Skeletal muscle tissue (tissue), 2 donors: ENCODE data around the gene RFPL1. TPM values are rescaled to one million over a fixed set of nuclear protein-coding genes. Genes with fewer than 3 reads are reported as not detected.

Experiments
- small RNA-seq: library from RNA; depleted of rRNA; stranded (forward); fragments of <200 nt; gene quantifications from one replicate; pipeline ENCODE3, GENCODE V24; 2014
- total RNA-seq: library from RNA; depleted of rRNA; stranded (reverse); fragments of >200 nt; gene quantifications from one replicate; pipeline ENCODE4 v1.2.3, GENCODE V29; 2014

RFPL1 gene
- total RNA-seq, 1 donor from 2014 or later = not detected

Small RNAs within 50 kb of the gene (small RNA-seq; reads per million reads assigned to genes)
- gene AC000041.1 = not detected

Other genes starting within 250 kb of the RFPL1 start
- 6.3 TPM for gene EMID1, start 232.7 kb upstream of the RFPL1 start, total RNA-seq
- gene RHBDD3, start 170.6 kb upstream of the RFPL1 start, total RNA-seq = 6.8 TPM
- 84.5 TPM for gene EWSR1, start 170.3 kb upstream of the RFPL1 start, total RNA-seq
- gene GAS2L1, start 131.9 kb upstream of the RFPL1 start, total RNA-seq = 3.1 TPM
- under 0.01 TPM for gene RASL10A, start 122.9 kb upstream of the RFPL1 start, total RNA-seq
- 23.0 TPM for gene AP1B1, start 50.0 kb upstream of the RFPL1 start, total RNA-seq
- 0.52 TPM for gene NEFH, start 41.6 kb downstream of the RFPL1 start, total RNA-seq
- 43.8 TPM for gene THOC5, start 115.2 kb downstream of the RFPL1 start, total RNA-seq
- gene NIPSNAP1, start 142.5 kb downstream of the RFPL1 start, total RNA-seq = 22.4 TPM
- gene NF2, start 165.1 kb downstream of the RFPL1 start, total RNA-seq = 29.2 TPM